Esophagus muscularis mucosa (tissue), 4 donors: ENCODE measurements around the gene TMEM140.

Experiments
- EP300 ChIP-seq: sonication (generic); formaldehyde crosslinking; IDR thresholded peaks from one replicate; pipeline ENCODE4 v1.6.1; 2017; ENCODE audit warnings: antibody characterized with exemption
- POLR2A ChIP-seq: fragments of 450-650 bp; IDR thresholded peaks from one replicate; pipeline ENCODE4 v1.6.1; 2017; ENCODE audit warnings: antibody characterized with exemption, moderate library complexity, mild to moderate bottlenecking, low read depth
- TF ChIP-seq, protein P1 (sequence below), 3 experiments: fragments of 200-600 bp in 2 of 3; fragments of 450-650 bp in 1 of 3; sonication (generic) in 2 of 3; IDR thresholded peaks; one replicate each; pipeline ENCODE4 v1.5.1; 2017 to 2019; ENCODE audit warnings: antibody characterized with exemption in 3 of 3, mild to moderate bottlenecking in 2 of 3, moderate library complexity in 1 of 3

DNA sequence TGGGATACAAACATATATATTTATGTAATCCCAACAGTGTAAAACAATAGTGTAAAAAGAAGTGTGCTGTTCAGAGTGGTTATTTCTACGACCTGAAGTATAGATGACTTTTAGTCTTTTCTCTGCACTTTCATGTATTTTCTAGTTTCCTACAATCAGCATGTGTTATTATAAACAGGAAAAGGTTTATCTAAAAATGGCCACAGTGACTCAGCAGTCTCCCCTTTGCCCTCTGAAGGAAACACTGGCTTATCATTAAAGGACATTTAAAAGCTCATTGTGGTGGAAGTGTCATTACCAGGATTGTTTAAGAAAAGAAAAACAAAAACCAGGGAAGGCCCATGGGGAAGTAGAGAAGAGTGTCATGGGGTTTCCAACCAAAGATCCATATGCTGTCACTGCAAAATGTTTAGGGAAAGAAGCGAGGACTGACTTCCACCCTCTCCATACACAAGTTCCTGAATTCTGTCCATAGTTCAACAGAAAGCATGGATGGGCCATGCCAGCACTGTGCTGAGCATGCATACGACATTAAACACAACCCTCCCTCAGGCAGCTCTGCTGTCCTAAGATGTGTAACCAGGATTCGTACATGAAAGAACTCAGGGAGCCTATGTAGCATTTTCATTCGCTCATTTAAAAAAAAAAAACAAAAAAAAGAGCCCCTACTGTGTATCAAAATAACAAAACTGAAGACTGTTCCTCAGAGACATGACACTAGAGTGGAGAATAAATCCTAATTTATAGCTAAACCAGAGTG is 12.4 kb downstream of the TMEM140 start:
- no peak for TF ChIP-seq EP300
- TF ChIP-seq, protein P1, sequence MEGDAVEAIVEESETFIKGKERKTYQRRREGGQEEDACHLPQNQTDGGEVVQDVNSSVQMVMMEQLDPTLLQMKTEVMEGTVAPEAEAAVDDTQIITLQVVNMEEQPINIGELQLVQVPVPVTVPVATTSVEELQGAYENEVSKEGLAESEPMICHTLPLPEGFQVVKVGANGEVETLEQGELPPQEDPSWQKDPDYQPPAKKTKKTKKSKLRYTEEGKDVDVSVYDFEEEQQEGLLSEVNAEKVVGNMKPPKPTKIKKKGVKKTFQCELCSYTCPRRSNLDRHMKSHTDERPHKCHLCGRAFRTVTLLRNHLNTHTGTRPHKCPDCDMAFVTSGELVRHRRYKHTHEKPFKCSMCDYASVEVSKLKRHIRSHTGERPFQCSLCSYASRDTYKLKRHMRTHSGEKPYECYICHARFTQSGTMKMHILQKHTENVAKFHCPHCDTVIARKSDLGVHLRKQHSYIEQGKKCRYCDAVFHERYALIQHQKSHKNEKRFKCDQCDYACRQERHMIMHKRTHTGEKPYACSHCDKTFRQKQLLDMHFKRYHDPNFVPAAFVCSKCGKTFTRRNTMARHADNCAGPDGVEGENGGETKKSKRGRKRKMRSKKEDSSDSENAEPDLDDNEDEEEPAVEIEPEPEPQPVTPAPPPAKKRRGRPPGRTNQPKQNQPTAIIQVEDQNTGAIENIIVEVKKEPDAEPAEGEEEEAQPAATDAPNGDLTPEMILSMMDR (IDR thresholded peaks at IDR 0.05), result no peak
- no peak for TF ChIP-seq POLR2A
